ENCODE results near the gene HAND2.

The HAND2 gene

GRCh38 chr4:173477016-173477415 is 53.0 kb downstream of the HAND2 start:
- DNase-seq (ENCODE audit: low read depth in 3 of 3) = no peak
